HG03520 (cell line): ENCODE measurements around the gene HMGA1.

Source experiments
- ATAC-seq: cut with Tn5 transposase; IDR thresholded peaks from one replicate; pipeline ENCODE4 v1.9.1; 2021; ENCODE audit warnings: mild to moderate bottlenecking, moderate library complexity; ENCODE audit not compliant: unreplicated experiment

The HMGA1 gene

GRCh38 chr6:34223956-34224940 lies 12.4 kb upstream of the HMGA1 start:
- ATAC-seq = peak; percentile 76

DNA sequence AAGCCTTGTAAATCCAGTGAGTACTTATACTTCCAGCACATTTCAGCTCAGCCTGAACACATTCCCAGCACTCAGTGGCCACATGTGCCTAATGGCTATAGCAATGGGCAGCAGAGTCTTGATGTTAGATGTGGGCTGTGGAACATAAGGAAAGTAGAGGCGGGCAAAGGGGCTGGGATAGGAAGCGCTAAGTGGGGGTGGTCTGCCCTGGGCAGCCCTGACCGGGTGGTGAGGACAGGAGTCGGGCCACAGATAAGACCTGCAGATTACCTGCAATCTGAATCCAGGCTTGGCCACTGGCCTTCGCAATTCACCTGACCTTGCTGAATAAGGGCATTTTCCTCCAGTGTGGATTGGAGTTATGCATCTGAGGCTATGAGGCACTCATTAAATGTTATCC lies 11.1 kb upstream of the HMGA1 start:
- ATAC-seq = no peak

- no peak for ATAC-seq
These were observed 10.6 kb upstream of the HMGA1 start for GRCh38 chr6:34226066-34226465.

DNA sequence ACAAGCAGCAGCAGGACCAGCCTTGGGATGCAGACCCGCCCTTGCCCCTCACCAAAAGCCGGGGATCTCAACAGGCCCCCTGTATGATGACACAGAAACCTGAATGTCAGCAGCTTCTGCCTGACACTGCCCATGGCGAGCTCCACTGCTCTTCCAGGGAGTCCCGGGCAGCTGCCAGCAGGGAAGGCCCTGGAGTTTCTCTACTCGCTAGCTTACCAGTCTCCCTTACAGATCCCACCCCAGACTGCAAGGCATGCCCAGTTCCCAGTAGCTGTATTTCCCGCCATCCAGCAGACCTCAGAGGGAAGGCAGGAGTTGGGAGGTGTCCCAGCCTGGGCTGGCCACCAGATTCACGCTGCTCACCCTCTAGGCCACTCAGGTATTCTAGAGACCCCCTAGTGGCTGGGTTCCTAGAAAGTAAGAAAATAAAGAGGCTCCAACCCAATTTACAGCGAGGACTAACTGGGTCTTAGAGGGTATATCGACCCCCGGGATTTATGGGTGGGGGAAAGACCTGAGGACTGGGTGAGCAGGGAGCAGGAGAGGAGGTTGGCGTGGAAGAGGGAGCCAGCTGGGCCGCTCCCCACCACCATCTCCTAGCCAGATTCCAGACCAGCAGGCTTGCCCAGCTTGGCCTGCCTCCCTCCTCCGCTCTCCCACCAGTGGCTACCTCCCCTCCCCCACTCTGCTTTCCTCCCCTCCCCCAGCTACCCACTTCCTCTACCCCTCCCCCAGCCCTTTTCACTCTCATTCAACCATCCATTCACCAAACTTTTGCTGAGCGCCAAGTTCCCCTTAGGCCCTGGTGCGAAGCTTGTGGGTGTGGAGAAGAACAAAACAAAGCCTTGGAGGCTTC lies 9.7 kb upstream of the HMGA1 start:
- ATAC-seq = no peak

DNA sequence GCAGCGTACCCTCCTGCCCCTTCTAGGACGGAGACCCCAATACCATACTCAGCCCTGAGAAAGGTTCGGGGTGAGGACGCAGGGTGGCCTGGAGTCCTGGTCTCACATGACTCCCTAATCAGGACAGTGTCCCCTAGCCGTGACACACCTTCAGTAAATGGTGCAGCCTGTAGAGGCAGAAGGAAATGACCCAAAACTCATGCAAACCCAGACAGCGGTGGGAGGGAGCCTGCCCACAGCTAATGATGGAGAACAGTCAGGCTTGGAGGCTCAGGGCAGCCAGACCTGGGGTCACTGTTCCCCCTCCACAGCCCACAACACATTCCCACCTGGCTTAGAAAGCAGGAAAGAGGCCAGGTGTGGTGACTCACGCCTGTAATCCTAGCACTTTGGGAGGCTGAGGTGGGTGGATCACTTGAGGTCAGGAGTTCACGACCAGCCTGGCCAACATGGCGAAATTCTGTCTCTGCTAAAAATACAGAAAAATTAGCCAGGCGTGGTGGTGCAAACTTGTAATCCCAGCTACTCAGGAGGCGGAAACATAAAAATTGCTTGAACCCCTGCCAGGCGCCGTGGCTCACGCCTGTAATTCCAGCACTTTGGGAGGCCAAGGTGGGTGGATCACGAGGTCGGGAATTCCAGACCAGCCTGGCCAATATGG lies 8.8 kb upstream of the HMGA1 start:
- no peak for ATAC-seq

DNA sequence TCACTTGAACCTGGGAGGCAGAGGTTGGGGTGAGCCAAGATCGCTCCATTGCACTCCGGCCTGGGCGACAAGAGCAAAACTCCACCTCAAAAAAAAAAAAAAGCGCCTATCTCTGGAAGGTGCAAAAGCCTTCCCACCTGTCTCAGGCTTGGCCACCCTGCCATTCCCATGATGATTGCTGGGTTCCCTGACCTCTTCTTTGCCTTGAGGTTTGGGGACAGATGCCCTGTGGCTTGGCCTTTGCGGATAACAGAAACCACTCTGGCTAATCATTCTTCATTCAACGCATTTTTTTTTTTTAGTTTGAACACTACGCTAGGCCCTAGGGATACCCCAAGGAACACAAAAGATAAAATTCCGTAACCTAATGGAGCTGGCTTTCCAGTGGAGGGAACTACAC lies 6.8 kb upstream of the HMGA1 start:
- ATAC-seq = no peak

DNA sequence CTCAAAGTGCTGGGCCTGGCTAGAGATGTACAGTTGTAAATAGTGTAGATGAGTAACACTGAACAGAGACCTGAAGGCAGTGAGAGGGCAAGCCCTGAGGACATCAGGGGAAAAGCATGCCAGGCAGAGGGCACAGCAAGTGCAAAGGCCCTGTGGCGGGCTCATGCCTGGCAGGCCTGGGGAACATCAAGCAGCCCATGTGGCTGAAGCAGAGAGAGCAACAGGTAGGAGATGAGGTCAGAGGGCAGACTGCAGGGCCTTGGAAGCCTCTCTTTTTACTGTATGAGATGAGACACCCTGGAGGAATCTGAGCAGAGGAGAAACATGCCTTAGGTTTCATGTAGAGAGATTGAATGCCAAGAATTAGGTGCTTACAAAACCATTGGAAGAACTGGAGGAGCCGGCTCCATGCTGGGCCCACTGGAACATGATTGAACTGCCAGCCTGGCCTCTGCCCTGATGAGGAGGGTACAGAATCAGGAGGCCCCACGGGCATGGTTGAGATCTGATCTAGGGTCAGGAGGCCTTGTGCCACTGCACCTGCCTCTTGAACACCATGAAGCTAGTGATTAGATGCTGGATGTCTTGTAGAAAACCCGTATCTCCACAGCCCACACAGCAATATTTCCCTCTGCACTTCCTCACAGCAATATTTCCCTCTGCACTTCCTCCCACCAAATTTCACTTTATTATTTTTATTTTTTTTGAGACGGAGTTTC lies 5.9 kb upstream of the HMGA1 start:
- ATAC-seq = no peak

- no peak for ATAC-seq
These were observed 4.9 kb upstream of the HMGA1 start for GRCh38 chr6:34231566-34232336.

DNA sequence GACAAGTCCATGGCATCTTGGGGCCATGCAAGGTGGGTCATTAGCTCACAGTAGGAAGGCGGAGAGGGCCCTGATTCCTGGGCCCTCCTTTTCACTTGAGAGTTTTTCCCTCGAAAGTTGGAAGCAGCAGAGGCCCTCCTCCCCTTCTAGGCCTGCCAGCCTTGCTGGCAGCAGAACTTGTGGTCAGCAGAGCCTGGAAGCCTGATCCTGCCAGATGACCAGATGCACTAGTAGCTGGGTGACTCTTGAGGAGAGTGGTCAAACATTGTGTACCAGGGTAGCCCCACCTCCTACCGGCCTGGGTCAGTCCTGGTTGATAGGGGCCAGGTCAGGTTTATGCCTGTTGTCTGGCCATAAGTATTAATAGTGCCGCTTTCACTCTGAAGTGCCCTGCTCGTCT lies 3.8 kb upstream of the HMGA1 start:
- ATAC-seq = no peak

DNA sequence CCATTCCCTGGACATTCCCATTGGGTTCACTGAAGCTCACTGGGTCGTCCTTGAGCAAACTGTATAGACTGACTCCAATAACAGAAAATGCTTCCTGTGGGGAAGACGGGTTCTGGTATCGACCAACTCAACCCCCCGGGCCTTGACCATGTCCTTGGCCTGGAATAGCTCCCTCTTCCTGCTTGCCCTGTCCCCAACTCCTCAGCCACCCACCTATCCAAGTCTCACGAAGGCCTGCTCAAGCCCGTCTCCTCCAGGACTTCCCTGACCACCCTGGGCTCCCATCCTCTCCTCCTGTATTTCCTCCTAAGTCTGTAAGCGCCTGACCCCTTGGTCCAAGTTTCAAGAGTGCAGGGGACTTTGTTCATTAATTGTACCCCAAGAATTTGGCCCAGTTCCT lies 2.8 kb upstream of the HMGA1 start:
- ATAC-seq = no peak

DNA sequence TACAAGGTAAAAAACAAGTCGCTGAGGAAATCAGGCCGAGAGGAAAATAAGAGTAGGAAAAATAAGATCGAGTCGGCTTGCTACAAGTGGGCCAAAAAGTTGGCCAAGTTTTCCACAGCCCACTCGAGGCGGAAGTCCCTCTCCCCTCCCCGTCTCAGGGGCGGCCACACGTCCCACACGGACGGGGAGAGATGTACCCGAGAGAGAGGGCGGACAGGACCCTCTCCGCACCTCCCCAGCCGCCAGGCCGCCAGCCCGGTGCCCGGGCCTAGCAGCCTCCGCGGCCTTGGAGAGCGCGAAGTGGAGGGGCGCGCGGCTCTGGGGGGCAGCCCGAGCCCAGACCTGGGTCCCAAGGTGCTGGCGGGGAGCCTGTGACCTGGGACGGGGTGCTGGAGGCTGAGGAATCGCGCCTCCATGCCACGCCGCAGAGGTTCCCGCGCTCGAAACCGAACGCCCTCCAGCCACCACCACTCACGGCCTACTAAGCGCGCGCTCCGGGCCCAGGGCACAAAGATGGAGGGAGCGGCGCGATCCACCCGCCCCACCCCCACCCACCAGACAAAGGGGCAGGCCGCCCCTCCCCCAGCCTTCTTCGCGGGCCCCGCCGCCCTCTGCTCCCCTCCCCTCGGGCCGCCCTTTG lies 1.9 kb upstream of the HMGA1 start:
- ATAC-seq = no peak

DNA sequence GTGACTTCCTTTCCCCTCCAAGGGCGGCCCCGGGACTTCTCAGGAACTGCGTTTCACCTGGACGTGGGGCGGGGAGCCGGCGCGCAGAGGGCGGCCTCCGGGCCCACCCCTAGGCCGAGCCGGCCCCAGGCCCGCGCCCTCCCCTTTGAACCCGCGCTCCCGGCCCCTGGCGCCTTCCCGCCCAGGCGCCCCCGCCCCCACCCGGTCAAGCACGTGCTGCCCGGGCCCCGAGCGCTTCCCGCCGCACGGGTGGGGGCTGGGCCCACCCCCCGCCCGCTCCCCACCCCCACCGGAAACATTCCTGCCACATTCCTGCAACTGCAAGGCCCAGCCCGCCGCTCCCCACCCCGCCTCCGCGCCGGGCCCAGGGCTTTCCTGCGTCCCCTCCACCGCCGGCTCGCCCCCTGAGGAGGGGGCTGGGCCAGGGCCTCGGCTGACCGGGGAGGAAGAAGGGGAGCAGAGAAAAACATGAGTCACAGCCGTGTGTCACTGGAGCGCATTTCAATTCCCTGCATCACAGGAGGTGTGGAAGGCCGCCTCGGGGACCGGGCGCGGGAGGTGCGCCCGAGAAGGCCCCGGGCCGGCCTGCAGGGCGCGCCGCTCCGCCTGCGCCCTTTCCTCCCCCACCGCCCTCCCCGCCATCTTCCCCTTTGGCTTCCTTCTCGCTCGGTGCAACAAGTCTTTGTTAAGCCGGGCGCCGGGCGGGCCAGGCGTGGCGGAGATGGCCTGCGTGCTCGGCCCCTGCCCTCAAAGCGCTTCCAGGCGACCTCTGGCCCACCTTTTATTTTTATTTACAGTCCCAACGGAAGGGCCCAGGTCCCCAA lies 1.2 kb upstream of the HMGA1 start:
- no peak for ATAC-seq

DNA sequence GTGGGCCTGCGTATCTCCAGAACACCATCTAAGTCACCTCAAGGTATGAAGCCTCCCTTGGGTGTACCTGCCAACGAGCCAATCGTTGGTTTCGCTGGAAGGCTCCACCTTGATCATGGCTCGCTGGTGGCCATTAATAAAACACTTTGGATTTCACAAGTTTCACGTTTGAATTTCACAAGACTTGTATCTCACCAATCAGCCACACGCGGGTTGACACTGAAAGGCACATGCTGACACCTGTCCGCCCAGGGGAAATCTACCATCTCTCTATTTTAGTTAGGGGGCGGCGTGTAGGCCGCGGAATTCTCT lies 586 bp upstream of the HMGA1 start:
- no peak for ATAC-seq

GRCh38 chr6:34237316-34237721 lies 646 bp downstream of the HMGA1 start:
- peak; percentile 9 for ATAC-seq

DNA sequence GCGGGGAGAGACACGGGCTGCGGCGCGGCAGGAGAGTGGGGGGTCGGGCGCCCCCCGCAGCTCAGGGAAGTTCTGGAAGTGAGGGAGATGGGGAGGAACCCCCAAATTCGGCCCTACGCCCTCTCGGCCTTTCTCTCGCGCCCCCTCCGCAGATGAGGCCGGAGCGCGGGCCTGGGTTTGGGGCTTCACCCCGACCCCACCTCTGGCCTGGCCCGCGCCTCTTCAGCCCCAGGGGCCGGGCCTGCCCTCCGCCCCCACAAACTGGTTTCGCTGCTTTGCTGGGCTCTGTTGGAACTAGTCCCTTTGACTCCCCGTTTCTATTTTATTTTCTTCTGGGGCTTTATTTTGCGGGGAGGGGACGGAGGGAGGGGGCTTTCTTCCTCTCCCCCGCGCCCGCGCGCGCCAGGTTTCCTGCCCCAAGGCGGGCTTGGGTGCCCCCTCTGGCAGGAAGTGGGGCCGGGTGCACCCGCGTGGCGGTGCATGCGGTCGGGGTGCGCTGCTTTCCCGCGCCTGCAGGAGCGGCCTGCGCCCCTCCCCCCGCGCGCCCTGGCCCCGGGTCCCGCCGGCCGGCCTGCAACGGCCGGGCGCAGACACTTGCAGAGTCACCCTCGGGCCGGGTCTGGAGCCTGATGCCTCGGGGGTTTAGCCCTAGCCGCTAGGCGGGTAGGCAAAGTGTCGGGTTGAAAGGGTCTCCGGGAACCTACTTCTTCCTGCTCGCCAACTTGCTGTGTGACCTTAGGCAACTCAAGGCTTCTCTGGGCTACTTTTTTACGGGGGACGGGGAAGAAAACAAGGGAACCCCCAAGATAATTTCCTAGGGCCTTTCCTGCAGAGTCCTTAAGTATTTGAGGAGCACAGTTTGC lies 1.3 kb downstream of the HMGA1 start:
- ATAC-seq = no peak

DNA sequence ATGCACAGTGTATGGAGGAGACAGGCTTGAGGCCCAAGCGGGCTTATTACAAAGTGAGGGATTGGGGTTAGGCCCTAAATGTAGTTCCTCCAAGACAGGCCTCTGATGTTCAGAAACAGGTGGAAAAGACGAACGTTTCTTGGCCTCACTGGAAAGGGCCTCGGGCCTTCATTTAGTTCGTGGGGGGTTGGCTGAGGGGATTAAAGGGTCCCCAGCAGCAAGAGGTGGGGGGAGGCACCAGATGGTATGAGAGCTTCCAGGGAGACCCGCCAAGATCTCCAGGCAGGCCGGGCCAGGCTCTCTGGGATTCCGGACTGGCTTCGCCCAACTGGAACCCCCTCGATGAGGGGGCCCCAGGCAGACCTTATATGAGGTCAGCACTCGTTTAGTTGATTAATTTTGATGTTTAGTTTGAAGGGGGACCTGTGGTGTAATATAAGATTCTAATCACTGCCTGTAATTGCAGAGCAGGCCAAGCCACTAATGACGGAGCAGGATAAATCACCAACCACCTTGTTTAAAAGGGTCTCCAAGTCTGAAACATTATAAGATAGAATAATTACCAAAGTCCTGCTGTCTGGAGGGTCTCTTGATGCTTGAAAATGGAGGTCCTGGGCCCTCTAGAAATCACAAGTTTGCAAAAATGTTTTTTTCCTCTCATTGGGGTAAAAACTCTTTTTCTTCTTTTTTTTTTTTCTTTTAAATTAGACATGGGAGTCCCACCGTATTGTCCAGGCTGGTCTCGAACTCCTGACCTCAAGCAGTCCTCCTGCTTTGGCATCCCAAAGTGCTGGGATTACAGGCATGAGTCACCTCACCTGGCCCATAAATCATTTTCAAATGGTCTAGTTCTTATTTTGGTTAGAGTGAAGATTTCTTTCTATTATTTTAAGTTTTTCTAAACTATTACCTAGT lies 2.2 kb downstream of the HMGA1 start:
- no peak for ATAC-seq

DNA sequence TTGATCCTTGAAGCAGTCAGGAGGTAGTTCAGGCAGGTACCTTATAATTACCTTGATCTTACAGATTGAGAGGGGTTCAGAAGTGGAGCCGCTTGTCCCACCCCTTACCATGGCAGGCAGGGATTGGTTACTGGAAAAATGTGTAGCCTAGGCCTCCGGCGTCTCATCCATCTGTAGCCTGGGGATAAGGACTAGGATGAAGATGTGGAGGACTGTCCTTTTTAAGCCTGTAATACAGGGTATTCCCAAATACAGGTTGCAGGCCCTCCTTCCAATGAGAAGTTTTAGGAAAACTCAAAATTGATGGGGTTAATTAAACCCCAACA lies 2.8 kb downstream of the HMGA1 start:
- no peak for ATAC-seq
